IPS-NIHi7 (cell line): Measurements from ENCODE around the gene ZSCAN26.
"Not testable (repeated sequence)": the region's sequence is repeated elsewhere in the genome, so short reads cannot be mapped to it uniquely, and the experiment has no call there.

ENCODE experiments used
- DNase-seq: peaks from one replicate; pipeline ENCODE4 v3.0.0; 2012; ENCODE audit warnings: mixed read lengths; ENCODE audit errors: extremely low spot score

Gene ZSCAN26

GRCh38 chr6:28257042-28257441 lies 9.9 kb upstream of the ZSCAN26 start:
- DNase-seq, result no peak

GRCh38 chr6:28258877-28259777 lies 7.8 kb upstream of the ZSCAN26 start, which contains the start of gene NKAPL:
NKAPL (plus strand) TSS chr6:28259297; CDS start chr6:28259372, 75 bp downstream.
- DNase-seq, result peak; percentile 7

- no peak for DNase-seq
Observed at GRCh38 chr6:28263922-28264321, 3.0 kb upstream of the ZSCAN26 start.

- DNase-seq, result no peak
Observed at GRCh38 chr6:28264834-28265401, 2.0 kb upstream of the ZSCAN26 start.

- DNase-seq, result no peak
Observed at GRCh38 chr6:28266563-28266961, 381 bp upstream of the ZSCAN26 start.

GRCh38 chr6:28267695-28268059 lies 734 bp downstream of the ZSCAN26 start:
- DNase-seq, result no peak

GRCh38 chr6:28269492-28269891 lies 2.5 kb downstream of the ZSCAN26 start:
- DNase-seq, result no peak

- DNase-seq, result no peak
Observed at GRCh38 chr6:28274888-28275287, 7.9 kb downstream of the ZSCAN26 start.

GRCh38 chr6:28277746-28278145 lies 10.8 kb downstream of the ZSCAN26 start:
- DNase-seq, result no peak

GRCh38 chr6:28280595-28281287 lies 13.8 kb downstream of the ZSCAN26 start:
- DNase-seq, result no peak

- DNase-seq, result peak; percentile 92
Observed at GRCh38 chr6:28281288-28282064, 14.5 kb downstream of the ZSCAN26 start, which contains the start of gene PGBD1. PGBD1 (plus strand) TSS chr6:28281572; CDS start chr6:28283814, 2,242 bp downstream.

- DNase-seq, result no peak
Observed at GRCh38 chr6:28282926-28283325, 16.0 kb downstream of the ZSCAN26 start.

- no peak for DNase-seq
Observed at GRCh38 chr6:28291573-28291972, 24.6 kb downstream of the ZSCAN26 start.

GRCh38 chr6:28295326-28295725 lies 28.4 kb downstream of the ZSCAN26 start:
- no peak for DNase-seq

- DNase-seq, result no peak
Observed at GRCh38 chr6:28296520-28297060, 29.6 kb downstream of the ZSCAN26 start.

GRCh38 chr6:28303570-28303969 lies 36.6 kb downstream of the ZSCAN26 start:
- DNase-seq, result no peak

- DNase-seq, result not testable (repeated sequence)
Observed at GRCh38 chr6:28306363-28306762, 39.4 kb downstream of the ZSCAN26 start.

- DNase-seq, result no peak
Observed at GRCh38 chr6:28311139-28311823, 44.3 kb downstream of the ZSCAN26 start.

GRCh38 chr6:28312939-28313338 lies 46.0 kb downstream of the ZSCAN26 start:
- DNase-seq, result peak; percentile 21

- DNase-seq, result no peak
Observed at GRCh38 chr6:28315628-28316027, 48.7 kb downstream of the ZSCAN26 start.

GRCh38 chr6:28317866-28318265 lies 50.9 kb downstream of the ZSCAN26 start:
- not testable (repeated sequence) for DNase-seq
